ENCODE data around the gene KCNQ5.
A peak's percentile ranks its signal among the peaks of the same experiment; 100 is the strongest.
"Not testable (repeated sequence)": the region's sequence is repeated elsewhere in the genome, so short reads cannot be mapped to it uniquely, and the experiment has no call there.

KCNQ5 gene

GRCh38 chr6:72621291-72622093 lies at the start of gene KCNQ5:
TSS of gene KCNQ5 (plus strand) at chr6:72622064.
- DNase-seq (ENCODE audit: low read depth) = no peak

- DNase-seq (ENCODE audit: low read depth) = peak; percentile 6
Measured at GRCh38 chr6:72579865-72580264, 42.0 kb upstream of the KCNQ5 start.

GRCh38 chr6:72580281-72580940 lies 41.5 kb upstream of the KCNQ5 start:
- peak; percentile 69 for DNase-seq (ENCODE audit: low read depth)

- DNase-seq (ENCODE audit: low read depth) = not testable (repeated sequence)
Measured at GRCh38 chr6:72580950-72581349, 40.9 kb upstream of the KCNQ5 start.

- DNase-seq (ENCODE audit: low read depth) = no peak
Measured at GRCh38 chr6:72588155-72588554, 33.7 kb upstream of the KCNQ5 start.

GRCh38 chr6:72589096-72589495 lies 32.8 kb upstream of the KCNQ5 start:
- peak; percentile 6 for DNase-seq (ENCODE audit: low read depth)

GRCh38 chr6:72595812-72596211 lies 26.1 kb upstream of the KCNQ5 start:
- DNase-seq (ENCODE audit: low read depth) = no peak

- no peak for DNase-seq (ENCODE audit: low read depth)
Measured at GRCh38 chr6:72616406-72617015, 5.4 kb upstream of the KCNQ5 start.

GRCh38 chr6:72617721-72618120 lies 4.1 kb upstream of the KCNQ5 start:
- DNase-seq (ENCODE audit: low read depth) = no peak

- no peak for DNase-seq (ENCODE audit: low read depth)
Measured at GRCh38 chr6:72619883-72620696, 1.8 kb upstream of the KCNQ5 start.

- no peak for DNase-seq (ENCODE audit: low read depth)
Measured at GRCh38 chr6:72620871-72621290, 983 bp upstream of the KCNQ5 start.

GRCh38 chr6:72622094-72622940 lies 453 bp downstream of the KCNQ5 start:
- no peak for DNase-seq (ENCODE audit: low read depth)

- no peak for DNase-seq (ENCODE audit: low read depth)
Measured at GRCh38 chr6:72623808-72624207, 1.9 kb downstream of the KCNQ5 start.

- DNase-seq (ENCODE audit: low read depth) = no peak
Measured at GRCh38 chr6:72624557-72625160, 2.8 kb downstream of the KCNQ5 start.

GRCh38 chr6:72626126-72626525 lies 4.3 kb downstream of the KCNQ5 start:
- DNase-seq (ENCODE audit: low read depth) = no peak

GRCh38 chr6:72627539-72627938 lies 5.7 kb downstream of the KCNQ5 start:
- no peak for DNase-seq (ENCODE audit: low read depth)

- DNase-seq (ENCODE audit: low read depth) = no peak
Measured at GRCh38 chr6:72631480-72631879, 9.6 kb downstream of the KCNQ5 start.

GRCh38 chr6:72635636-72636035 lies 13.8 kb downstream of the KCNQ5 start:
- DNase-seq (ENCODE audit: low read depth) = no peak

- no peak for DNase-seq (ENCODE audit: low read depth)
Measured at GRCh38 chr6:72636215-72636614, 14.4 kb downstream of the KCNQ5 start.

GRCh38 chr6:72636786-72637185 lies 14.9 kb downstream of the KCNQ5 start:
- no peak for DNase-seq (ENCODE audit: low read depth)
